Kidney tubule cell (primary cell): ENCODE results near the gene FAXDC2.

Source experiments
- DNase-seq: peaks from one replicate; pipeline ENCODE4 v3.0.0-alpha.2; 2018; ENCODE audit warnings: low spot score

FAXDC2 gene

GRCh38 chr5:154797762-154798161 lies 52.6 kb downstream of the FAXDC2 start:
- DNase-seq, result no peak

DNA sequence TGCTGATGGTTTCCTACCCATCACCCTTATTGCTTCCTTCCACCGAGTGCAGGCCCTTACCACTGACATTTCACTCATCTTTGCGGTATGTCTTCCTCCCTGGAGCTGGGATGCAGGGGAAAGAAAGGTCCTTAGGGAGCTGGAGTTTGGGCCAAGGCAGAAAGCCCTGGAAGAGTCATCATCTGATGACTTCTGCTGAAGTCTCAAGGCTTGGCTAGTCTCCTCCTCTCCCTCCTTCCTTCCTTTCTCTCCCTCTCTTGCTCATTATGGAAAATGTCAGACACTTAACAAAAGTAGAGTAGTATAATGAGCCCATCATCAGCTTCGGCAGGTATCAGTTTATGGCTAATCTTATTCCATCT lies 55.2 kb downstream of the FAXDC2 start:
- DNase-seq, result no peak

DNA sequence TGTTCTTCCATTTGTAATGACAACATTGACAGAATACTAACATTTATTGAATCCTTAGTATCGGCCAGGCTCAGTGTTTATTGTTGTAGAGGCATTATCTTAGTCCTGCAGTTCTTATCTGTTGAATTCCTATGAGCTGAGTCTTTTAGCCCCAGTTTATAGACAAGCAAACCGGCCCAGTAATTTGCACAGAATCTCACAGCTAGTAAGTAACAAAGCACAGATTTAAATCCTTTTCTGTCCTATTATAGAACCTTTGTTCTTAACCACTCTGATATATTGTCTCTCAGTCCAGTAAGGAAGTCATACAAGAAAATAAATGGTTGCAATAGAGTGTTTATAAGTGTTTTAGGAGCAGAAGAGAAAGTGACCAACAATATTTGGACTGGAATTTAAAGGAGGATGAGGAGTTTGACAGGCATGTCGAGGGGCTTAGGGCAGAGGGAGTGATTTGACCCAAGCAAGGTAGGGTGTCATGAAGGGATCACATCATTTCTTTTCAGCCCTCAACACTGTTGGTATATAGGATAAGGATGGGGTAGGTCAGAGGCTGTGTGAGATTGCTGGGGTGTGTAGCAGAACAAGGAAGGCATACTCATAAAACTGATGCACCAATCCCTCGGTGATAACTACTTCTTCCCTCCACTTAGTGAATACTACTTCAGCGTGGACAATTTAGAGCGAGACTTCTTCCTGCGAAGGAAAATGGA lies 55.7 kb downstream of the FAXDC2 start:
- DNase-seq, result no peak

DNA sequence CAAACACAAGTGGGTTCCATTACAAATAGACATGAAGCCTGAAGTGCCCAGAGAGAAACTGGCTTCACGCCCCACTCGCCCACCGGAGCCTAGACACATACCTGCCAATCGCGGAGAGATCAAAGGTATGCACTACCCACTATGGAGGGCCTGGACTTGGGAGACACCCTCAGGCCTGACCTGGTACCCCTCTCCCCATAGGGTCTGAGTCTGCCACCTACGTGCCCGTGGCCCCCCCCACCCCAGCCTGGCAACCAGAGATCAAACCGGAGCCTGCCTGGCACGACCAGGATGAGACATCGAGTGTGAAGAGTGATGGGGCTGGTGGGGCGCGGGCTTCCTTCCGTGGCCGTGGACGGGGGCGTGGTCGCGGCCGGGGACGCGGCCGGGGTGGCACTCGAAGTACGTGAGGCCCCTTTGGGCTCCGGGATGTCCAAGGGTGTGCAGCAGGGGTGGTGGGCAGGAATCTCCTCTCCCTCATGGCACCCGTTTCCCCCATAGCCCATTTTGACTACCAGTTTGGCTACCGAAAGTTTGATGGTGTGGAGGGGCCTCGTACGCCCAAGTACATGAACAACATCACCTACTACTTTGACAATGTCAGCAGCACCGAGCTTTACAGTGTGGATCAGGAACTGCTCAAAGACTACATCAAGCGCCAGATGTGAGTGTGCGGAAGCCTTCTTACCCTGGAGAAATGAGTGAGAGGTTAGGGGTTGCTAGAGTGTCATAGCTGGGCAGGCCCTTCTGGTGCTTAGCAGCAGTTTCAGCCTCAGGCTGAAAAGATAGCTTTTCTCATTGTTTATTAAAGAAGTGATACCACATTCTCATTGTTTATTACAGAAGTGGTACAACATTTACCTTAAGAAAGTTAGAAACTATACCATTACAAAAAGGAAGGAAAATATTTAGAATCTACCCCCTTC lies 56.5 kb downstream of the FAXDC2 start:
- DNase-seq, result no peak

DNA sequence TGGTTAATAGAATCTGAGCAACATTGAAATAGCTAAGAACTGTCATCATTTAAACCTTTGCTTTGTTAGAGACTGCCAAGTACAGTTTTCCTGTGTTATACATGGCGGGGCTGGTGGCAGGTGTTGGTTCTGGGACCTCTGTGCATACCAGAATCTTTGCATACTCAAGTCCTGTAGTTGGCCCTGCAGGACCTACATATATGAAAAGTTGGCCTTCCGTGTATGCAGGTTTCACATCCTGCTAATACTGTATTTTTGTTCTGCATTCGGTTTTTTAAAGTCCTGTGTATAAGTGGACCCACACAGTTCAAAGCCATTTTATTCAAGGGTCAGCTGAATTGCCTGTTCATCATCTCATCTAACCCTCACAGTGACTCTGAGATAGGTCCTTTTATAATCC lies 58.9 kb downstream of the FAXDC2 start:
- no peak for DNase-seq

GRCh38 chr5:154788212-154788611 lies 62.2 kb downstream of the FAXDC2 start:
- DNase-seq, result no peak

- no peak for DNase-seq
Observed at GRCh38 chr5:154786414-154786813, 64.0 kb downstream of the FAXDC2 start.

DNA sequence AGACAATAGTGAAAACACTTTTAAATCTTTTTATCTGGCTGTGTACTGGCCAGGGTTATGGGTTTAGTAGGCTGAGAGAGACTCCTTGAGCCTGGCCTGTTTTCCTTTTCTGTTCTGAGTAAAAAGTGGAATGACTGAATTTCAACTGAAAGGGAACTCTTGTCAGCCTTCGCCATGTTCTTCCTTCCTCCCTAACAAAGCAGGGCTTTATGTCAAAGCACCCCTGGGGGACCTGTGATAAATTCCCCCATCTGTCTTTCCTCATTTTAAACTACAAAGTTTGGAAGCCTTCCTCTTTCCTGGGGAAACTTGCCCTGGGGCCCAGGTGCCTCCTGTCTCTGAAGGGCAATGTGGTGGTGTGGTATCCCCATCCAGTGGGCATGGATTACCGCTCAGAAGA lies 65.5 kb downstream of the FAXDC2 start:
- no peak for DNase-seq

- DNase-seq, result no peak
Observed at GRCh38 chr5:154783774-154784460, 66.5 kb downstream of the FAXDC2 start.

DNA sequence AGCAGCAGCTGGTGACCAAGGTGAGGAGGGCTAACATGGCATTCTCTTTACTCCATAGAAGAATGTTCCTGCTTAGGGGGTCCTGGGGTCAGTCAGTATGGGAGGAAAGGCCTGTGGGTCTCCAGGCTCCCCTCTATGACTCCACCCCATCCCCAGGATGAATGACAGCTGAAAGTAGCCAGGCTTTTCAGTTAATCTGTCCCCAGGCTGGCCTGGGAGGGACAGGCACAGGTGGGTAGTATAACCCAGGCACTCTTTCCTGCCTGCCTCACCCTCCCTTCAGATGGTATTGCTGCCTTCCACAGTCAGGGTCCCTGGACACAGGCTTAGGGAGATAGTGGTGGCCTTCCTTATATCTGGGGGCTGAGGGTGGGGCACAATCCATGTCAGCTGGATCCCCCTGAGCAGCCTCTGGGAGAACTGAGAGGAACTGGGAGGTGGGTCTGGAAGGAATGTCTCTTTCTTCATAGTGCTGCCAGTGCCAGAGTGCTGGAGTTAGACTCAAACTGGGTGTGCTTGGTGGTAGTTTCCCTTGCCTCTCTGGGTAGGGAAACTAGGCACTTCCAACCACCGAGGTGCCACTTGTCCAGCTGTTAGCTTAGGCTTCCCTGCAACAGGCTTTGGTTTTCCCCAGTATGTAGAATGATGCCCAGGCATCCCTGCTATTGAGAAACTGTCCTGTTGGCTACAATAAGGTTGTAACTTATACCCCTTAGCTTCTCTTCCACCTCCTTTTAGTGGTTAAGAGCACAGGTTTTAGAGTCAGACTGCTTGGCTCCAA lies 67.4 kb downstream of the FAXDC2 start:
- no peak for DNase-seq

DNA sequence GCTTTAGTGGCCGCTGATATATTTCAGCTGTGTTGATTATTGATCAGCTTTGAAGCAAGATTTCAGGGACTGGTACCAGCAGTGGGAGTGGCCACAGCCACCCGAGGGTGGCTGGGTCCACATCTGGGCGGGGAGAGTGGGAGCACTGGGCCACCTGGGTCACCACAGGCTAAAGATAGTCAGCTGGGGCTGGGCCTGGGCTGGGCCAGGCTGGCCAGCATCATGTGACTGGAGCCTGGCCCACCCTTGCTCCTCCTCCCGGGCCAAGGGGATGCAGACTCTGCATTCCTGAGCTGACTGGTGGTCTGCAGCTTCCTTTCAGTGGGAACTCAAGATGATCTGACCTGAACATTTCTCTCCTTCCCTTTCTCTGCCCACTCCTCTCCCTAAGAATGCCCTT lies 68.1 kb downstream of the FAXDC2 start:
- no peak for DNase-seq

GRCh38 chr5:154780128-154780527 lies 70.3 kb downstream of the FAXDC2 start:
- no peak for DNase-seq

DNA sequence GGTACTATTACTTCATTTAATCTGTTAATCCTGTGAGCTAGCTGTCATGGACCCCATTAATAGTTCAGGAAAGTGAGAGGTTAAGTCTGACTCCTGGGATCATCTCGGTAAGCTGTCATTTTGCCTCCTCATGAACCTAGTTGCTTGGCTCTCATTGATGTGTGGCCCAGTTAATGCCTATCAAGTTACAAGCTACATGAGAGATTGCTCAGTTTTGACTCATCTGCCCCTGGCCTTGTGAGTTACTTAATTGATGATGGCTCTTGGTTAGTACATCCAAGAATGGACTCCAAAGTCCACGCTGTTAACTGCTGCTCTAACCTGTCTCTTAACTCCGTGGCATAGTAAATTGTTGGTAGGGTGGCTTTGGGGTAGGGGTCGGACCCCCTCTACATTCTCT lies 71.3 kb downstream of the FAXDC2 start:
- DNase-seq, result peak; percentile 83

GRCh38 chr5:154778534-154778933 lies 71.9 kb downstream of the FAXDC2 start:
- DNase-seq, result no peak

DNA sequence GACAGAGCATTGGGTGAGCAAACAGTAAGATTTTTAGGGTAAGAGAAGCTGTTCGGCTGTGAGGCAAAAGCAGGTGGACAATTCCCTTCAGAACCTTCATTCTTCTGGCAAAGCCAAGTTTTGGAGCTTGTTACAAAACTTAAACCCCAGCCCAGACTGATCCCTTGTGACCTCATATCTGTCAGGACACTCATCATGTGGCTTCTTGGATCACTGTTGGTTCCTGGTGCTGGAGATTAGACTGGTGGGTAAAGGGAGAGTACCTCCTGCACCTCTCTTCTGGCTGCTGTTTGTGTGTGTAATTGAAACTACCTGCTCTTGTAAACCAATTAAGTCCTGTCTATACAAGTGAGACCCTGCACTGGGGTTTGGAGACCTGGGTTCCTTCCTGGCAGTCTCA lies 74.2 kb downstream of the FAXDC2 start:
- peak; percentile 16 for DNase-seq

DNA sequence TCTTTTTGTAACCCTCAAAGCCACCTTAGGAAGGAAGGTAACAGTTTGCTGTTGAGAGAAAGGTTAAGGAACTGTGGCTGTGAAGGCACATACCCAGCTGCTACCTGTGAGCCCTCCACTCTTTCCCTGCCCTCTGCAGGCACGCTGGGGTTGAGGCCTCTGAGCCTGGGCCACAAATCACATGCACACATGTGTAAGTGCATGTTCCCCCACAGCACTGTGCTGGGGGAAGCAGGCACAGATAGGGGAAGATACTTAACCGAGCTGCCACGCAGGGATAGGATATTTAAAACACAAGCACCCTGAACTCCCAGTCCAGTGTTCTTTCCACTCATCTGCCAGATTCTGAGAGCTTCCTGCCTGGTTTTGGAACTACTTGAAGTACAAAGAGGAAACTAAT lies 77.1 kb downstream of the FAXDC2 start:
- no peak for DNase-seq

GRCh38 chr5:154771383-154771901 lies 79.0 kb downstream of the FAXDC2 start:
- peak; percentile 79 for DNase-seq

GRCh38 chr5:154770111-154770510 lies 80.3 kb downstream of the FAXDC2 start:
- no peak for DNase-seq
